Measurements from ENCODE around the gene DGKB. TPM values are rescaled to one million over a fixed set of nuclear protein-coding genes. Genes with fewer than 3 reads are reported as not detected.

Gene DGKB
- total and polyA plus RNA-seq, 2 of the 8 experiments (the other 6 are each of a cell fraction or from before 2014, with no cell fraction given): 1.9 to 2.6 TPM

DNA sequence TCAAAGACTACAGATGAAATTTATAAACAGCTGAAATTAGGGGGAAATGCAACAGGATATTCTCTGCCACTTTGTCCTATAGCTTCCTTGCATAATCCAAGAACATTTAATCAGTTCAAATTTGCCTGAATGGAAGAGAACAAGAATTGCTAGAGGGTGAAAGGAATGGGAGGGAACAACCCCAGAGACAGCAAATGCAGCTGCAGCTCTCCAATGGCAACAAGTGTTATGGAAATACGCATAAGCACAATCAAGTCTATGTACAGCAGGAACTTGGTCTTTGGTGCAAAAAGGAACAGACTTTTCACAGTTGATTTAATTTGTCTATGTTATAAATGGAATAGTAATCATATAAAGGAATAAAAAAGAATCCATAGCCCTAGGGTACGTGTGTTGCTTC is 644.1 kb downstream of the DGKB start (continued):
- TF ChIP-seq, protein P1, sequence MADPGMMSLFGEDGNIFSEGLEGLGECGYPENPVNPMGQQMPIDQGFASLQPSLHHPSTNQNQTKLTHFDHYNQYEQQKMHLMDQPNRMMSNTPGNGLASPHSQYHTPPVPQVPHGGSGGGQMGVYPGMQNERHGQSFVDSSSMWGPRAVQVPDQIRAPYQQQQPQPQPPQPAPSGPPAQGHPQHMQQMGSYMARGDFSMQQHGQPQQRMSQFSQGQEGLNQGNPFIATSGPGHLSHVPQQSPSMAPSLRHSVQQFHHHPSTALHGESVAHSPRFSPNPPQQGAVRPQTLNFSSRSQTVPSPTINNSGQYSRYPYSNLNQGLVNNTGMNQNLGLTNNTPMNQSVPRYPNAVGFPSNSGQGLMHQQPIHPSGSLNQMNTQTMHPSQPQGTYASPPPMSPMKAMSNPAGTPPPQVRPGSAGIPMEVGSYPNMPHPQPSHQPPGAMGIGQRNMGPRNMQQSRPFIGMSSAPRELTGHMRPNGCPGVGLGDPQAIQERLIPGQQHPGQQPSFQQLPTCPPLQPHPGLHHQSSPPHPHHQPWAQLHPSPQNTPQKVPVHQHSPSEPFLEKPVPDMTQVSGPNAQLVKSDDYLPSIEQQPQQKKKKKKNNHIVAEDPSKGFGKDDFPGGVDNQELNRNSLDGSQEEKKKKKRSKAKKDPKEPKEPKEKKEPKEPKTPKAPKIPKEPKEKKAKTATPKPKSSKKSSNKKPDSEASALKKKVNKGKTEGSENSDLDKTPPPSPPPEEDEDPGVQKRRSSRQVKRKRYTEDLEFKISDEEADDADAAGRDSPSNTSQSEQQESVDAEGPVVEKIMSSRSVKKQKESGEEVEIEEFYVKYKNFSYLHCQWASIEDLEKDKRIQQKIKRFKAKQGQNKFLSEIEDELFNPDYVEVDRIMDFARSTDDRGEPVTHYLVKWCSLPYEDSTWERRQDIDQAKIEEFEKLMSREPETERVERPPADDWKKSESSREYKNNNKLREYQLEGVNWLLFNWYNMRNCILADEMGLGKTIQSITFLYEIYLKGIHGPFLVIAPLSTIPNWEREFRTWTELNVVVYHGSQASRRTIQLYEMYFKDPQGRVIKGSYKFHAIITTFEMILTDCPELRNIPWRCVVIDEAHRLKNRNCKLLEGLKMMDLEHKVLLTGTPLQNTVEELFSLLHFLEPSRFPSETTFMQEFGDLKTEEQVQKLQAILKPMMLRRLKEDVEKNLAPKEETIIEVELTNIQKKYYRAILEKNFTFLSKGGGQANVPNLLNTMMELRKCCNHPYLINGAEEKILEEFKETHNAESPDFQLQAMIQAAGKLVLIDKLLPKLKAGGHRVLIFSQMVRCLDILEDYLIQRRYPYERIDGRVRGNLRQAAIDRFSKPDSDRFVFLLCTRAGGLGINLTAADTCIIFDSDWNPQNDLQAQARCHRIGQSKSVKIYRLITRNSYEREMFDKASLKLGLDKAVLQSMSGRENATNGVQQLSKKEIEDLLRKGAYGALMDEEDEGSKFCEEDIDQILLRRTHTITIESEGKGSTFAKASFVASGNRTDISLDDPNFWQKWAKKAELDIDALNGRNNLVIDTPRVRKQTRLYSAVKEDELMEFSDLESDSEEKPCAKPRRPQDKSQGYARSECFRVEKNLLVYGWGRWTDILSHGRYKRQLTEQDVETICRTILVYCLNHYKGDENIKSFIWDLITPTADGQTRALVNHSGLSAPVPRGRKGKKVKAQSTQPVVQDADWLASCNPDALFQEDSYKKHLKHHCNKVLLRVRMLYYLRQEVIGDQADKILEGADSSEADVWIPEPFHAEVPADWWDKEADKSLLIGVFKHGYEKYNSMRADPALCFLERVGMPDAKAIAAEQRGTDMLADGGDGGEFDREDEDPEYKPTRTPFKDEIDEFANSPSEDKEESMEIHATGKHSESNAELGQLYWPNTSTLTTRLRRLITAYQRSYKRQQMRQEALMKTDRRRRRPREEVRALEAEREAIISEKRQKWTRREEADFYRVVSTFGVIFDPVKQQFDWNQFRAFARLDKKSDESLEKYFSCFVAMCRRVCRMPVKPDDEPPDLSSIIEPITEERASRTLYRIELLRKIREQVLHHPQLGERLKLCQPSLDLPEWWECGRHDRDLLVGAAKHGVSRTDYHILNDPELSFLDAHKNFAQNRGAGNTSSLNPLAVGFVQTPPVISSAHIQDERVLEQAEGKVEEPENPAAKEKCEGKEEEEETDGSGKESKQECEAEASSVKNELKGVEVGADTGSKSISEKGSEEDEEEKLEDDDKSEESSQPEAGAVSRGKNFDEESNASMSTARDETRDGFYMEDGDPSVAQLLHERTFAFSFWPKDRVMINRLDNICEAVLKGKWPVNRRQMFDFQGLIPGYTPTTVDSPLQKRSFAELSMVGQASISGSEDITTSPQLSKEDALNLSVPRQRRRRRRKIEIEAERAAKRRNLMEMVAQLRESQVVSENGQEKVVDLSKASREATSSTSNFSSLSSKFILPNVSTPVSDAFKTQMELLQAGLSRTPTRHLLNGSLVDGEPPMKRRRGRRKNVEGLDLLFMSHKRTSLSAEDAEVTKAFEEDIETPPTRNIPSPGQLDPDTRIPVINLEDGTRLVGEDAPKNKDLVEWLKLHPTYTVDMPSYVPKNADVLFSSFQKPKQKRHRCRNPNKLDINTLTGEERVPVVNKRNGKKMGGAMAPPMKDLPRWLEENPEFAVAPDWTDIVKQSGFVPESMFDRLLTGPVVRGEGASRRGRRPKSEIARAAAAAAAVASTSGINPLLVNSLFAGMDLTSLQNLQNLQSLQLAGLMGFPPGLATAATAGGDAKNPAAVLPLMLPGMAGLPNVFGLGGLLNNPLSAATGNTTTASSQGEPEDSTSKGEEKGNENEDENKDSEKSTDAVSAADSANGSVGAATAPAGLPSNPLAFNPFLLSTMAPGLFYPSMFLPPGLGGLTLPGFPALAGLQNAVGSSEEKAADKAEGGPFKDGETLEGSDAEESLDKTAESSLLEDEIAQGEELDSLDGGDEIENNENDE (IDR thresholded peaks at IDR 0.05; ENCODE audit: insufficient replicate concordance, low read length): no peak
- TF ChIP-seq, protein P2, sequence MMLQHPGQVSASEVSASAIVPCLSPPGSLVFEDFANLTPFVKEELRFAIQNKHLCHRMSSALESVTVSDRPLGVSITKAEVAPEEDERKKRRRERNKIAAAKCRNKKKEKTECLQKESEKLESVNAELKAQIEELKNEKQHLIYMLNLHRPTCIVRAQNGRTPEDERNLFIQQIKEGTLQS (IDR thresholded peaks at IDR 0.05; ENCODE audit: insufficient read depth, low read depth, low read length): no peak

Data from H1 (cell line).